Panc1 (cell line): ENCODE data around the gene CORIN. TPM values are rescaled to one million over a fixed set of nuclear protein-coding genes. Genes with fewer than 3 reads are reported as not detected.

Source experiments
- ATAC-seq: fragments of 200-7000 bp; cut with Tn5 transposase; 2 replicates; pipeline ENCODE4 v1.9.1; 2020; ENCODE audit warnings: mild to moderate bottlenecking, moderate library complexity
- BruUV-seq: library from RNA; stranded (reverse); fragments of 400-500 nt; replicated peaks from 2 replicates; lab custom pipeline; 2021; lab: Mats Ljungman, UMichigan
- CTCF ChIA-PET: fragments of 300-600 bp; sonication (Branson Sonifier 250); formaldehyde crosslinking; loops from one replicate; lab custom pipeline; 2022; ENCODE audit warnings: antibody characterized with exemption; lab: Charles Lee
- POLR2A ChIA-PET: fragments of 300-600 bp; sonication (Branson Sonifier 250); formaldehyde crosslinking; loops from one replicate; lab custom pipeline; 2022; ENCODE audit warnings: antibody characterized with exemption; lab: Charles Lee
- DNase-seq: peaks from one replicate; pipeline ENCODE4 v3.0.0-alpha.2; 2010; ENCODE audit warnings: low read depth, low spot score
- H3K27ac ChIP-seq: 2 replicates; pipeline ENCODE4 v1.5.1; 2011; ENCODE audit warnings: mild to moderate bottlenecking, low read length, inconsistent platforms
- H3K27me3 ChIP-seq: fragments of 200-500 bp; sonication (Bioruptor generic); 2 replicates; pipeline ENCODE4 v1.6.0; 2014; ENCODE audit warnings: low read length, inconsistent platforms; ENCODE audit not compliant: control insufficient read depth, insufficient read depth
- H3K36me3 ChIP-seq: fragments of 200-500 bp; sonication (Bioruptor generic); 2 replicates; pipeline ENCODE4 v1.5.1; 2014; ENCODE audit warnings: inconsistent platforms, mild to moderate bottlenecking, low read length, moderate library complexity; ENCODE audit not compliant: control insufficient read depth, insufficient read depth
- H3K4me1 ChIP-seq: 2 replicates; pipeline ENCODE4 v1.5.1; 2011; ENCODE audit warnings: inconsistent platforms, mild to moderate bottlenecking, low read length, moderate library complexity; ENCODE audit not compliant: control insufficient read depth, insufficient read depth
- H3K4me3 ChIP-seq, 2 experiments: 2 replicates each; pipeline ENCODE4 v1.5.1; 2011 to 2012; ENCODE audit warnings: low read depth in 2 of 2, low read length in 2 of 2, mild to moderate bottlenecking in 2 of 2, inconsistent platforms in 1 of 2, moderate library complexity in 1 of 2
- H3K9me3 ChIP-seq: fragments of 200-500 bp; sonication (Bioruptor generic); 2 replicates; pipeline ENCODE4 v1.5.1; 2014; ENCODE audit warnings: low read depth, mild to moderate bottlenecking, inconsistent platforms, low read length, moderate library complexity; ENCODE audit not compliant: control insufficient read depth, insufficient read depth
- POLR2AphosphoS5 ChIP-seq: IDR thresholded peaks from 2 replicates; pipeline ENCODE4 v1.6.1; 2012; ENCODE audit warnings: mild to moderate bottlenecking, low read depth, low read length, moderate library complexity
- SIN3A ChIP-seq: IDR thresholded peaks from 2 replicates; pipeline ENCODE4 v1.6.1; 2012; ENCODE audit warnings: low read depth, mild to moderate bottlenecking, low read length, moderate library complexity, borderline replicate concordance; ENCODE audit not compliant: insufficient read depth
- TCF7L2 ChIP-seq: IDR thresholded peaks from 2 replicates; pipeline ENCODE4 v1.6.1; 2011; ENCODE audit warnings: mild to moderate bottlenecking, low read depth, low read length, inconsistent platforms
- in situ Hi-C: cut with HindIII; loops from 2 replicates; pipeline ENCODE4 v1.10.0; 2016; ENCODE audit warnings: low sequenced_read_pairs, low pct_unique_long_range_greater_than_20kb
- intact Hi-C: fragments of 100-400 bp; cut with micrococcal nuclease; formaldehyde crosslinking; loops from one replicate; pipeline ENCODE4 v1.10.0; 2022; ENCODE audit not compliant: unreplicated experiment
- total RNA-seq: library from RNA; stranded (reverse); gene quantifications from one replicate; pipeline ENCODE4 v1.2.1, GENCODE V29; 2021; ENCODE audit not compliant: unreplicated experiment
- TF ChIP-seq, protein P1 (sequence below), 2 experiments: IDR thresholded peaks; 2 replicates each; pipeline ENCODE4 v1.6.1; 2011 to 2012; ENCODE audit warnings: low read depth in 2 of 2, control low read depth in 1 of 2, low read length in 1 of 2, mild to moderate bottlenecking in 1 of 2, moderate library complexity in 1 of 2; ENCODE audit not compliant: insufficient read depth in 1 of 2
- TF ChIP-seq, protein P2 (sequence below): fragments of 450-650 bp; IDR thresholded peaks from 2 replicates; pipeline ENCODE4 v1.5.1; 2017; ENCODE audit warnings: mild to moderate bottlenecking

The CORIN gene
- total RNA-seq, 1 experiment from 2014 or later = not detected

- intact Hi-C loops (no loop called here), in situ Hi-C loops (no loop called here)
- CTCF ChIA-PET = interaction anchor here (0.6 kb wide), 1 partner anchor 832 kb away, joined by 4 read pairs; no protein-coding TSS in a partner anchor
- Histone ChIP-seq H3K4me3 (no peak overlapping the region), H3K36me3 (no peaks in the 10 kb centered on the region), H3K4me1 (no peaks in the 10 kb centered on the region), H3K27ac (no peak overlapping the region), H3K27me3 (no peaks in the 10 kb centered on the region), H3K9me3 (no peaks in the 10 kb centered on the region)
- DNase-seq = no peak
- POLR2A ChIA-PET = no interaction called here
- TF ChIP-seq SIN3A = no peak
- TF ChIP-seq, protein P1, sequence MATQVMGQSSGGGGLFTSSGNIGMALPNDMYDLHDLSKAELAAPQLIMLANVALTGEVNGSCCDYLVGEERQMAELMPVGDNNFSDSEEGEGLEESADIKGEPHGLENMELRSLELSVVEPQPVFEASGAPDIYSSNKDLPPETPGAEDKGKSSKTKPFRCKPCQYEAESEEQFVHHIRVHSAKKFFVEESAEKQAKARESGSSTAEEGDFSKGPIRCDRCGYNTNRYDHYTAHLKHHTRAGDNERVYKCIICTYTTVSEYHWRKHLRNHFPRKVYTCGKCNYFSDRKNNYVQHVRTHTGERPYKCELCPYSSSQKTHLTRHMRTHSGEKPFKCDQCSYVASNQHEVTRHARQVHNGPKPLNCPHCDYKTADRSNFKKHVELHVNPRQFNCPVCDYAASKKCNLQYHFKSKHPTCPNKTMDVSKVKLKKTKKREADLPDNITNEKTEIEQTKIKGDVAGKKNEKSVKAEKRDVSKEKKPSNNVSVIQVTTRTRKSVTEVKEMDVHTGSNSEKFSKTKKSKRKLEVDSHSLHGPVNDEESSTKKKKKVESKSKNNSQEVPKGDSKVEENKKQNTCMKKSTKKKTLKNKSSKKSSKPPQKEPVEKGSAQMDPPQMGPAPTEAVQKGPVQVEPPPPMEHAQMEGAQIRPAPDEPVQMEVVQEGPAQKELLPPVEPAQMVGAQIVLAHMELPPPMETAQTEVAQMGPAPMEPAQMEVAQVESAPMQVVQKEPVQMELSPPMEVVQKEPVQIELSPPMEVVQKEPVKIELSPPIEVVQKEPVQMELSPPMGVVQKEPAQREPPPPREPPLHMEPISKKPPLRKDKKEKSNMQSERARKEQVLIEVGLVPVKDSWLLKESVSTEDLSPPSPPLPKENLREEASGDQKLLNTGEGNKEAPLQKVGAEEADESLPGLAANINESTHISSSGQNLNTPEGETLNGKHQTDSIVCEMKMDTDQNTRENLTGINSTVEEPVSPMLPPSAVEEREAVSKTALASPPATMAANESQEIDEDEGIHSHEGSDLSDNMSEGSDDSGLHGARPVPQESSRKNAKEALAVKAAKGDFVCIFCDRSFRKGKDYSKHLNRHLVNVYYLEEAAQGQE (IDR thresholded peaks at IDR 0.05; ENCODE audit: insufficient read depth in 1 of 2, low read depth in 2 of 2, low read length in 1 of 2) = no peak
- no peak for TF ChIP-seq POLR2AphosphoS5
- TF ChIP-seq, protein P2, sequence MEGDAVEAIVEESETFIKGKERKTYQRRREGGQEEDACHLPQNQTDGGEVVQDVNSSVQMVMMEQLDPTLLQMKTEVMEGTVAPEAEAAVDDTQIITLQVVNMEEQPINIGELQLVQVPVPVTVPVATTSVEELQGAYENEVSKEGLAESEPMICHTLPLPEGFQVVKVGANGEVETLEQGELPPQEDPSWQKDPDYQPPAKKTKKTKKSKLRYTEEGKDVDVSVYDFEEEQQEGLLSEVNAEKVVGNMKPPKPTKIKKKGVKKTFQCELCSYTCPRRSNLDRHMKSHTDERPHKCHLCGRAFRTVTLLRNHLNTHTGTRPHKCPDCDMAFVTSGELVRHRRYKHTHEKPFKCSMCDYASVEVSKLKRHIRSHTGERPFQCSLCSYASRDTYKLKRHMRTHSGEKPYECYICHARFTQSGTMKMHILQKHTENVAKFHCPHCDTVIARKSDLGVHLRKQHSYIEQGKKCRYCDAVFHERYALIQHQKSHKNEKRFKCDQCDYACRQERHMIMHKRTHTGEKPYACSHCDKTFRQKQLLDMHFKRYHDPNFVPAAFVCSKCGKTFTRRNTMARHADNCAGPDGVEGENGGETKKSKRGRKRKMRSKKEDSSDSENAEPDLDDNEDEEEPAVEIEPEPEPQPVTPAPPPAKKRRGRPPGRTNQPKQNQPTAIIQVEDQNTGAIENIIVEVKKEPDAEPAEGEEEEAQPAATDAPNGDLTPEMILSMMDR = no peak
- no peak for TF ChIP-seq TCF7L2
- BruUV-seq = no TSS peak
- no peak for ATAC-seq
Measured at GRCh38 chr4:47701286-47701685, 136.6 kb downstream of the CORIN start.

- Histone ChIP-seq H3K9me3 (no peaks in the 10 kb centered on the region), H3K4me1 (no peaks in the 10 kb centered on the region), H3K36me3 (no peaks in the 10 kb centered on the region), H3K4me3 (no peak overlapping the region), H3K27ac (no peak overlapping the region), H3K27me3 (no peaks in the 10 kb centered on the region)
- no peak for ATAC-seq
- no TSS peak for BruUV-seq
- CTCF ChIA-PET = no interaction called here
- intact Hi-C loops (no loop called here), in situ Hi-C loops (no loop called here)
- TF ChIP-seq, protein P2 = no peak
- no peak for TF ChIP-seq TCF7L2
- TF ChIP-seq SIN3A = no peak
- no peak for TF ChIP-seq POLR2AphosphoS5
- TF ChIP-seq, protein P1 (IDR thresholded peaks at IDR 0.05; ENCODE audit: insufficient read depth in 1 of 2, low read depth in 2 of 2, low read length in 1 of 2) = no peak
- DNase-seq = no peak
- POLR2A ChIA-PET = no interaction called here
Measured at GRCh38 chr4:47698837-47699236, 139.0 kb downstream of the CORIN start.
